Stimulated activated CD8-positive, alpha-beta memory T cell treated with anti-CD3 and anti-CD28 coated beads, Interleukin-7, amount 100 ng/mL, for 24 hours (primary cell): ENCODE measurements around the gene PPFIA1.
"Not testable (repeated sequence)": the region's sequence is repeated elsewhere in the genome, so short reads cannot be mapped to it uniquely, and the experiment has no call there.

Experiments used
- DNase-seq: peaks from one replicate; pipeline ENCODE4 v3.0.0-alpha.2; 2020; ENCODE audit warnings: low read depth

PPFIA1 gene

DNA sequence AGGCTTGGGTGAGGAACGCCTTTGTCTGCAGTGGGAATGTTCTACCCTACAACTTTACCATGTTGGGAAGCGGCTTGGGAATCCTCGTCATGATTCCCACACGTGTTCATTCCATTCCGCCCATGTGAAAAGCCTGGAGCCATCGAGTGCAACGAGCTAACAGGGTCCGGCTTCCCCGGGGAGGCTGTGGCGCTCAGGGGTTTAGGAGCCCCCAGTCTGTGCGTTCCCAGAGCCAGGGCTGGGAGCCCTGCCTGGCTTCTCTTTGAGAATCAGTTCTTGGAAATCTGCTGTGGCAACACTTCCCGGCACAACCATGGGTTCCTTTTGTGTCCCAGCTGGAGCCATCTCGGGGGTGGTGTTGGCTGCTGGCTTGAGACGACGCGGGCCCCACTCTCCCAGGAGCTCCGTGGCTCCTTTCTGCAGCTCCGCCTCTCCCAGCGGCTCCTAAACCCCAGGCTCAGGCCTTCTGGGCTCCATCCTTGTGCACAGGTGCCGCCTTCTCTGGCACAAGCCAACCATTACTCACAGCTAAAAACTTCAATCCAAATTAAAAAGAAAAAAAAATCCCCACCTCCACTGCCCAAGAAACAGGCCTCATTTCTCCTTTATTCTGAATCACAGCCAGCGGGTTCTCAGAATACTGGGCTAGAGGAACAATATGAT, 18.7 kb upstream of the PPFIA1 start:
- DNase-seq: no peak

DNA sequence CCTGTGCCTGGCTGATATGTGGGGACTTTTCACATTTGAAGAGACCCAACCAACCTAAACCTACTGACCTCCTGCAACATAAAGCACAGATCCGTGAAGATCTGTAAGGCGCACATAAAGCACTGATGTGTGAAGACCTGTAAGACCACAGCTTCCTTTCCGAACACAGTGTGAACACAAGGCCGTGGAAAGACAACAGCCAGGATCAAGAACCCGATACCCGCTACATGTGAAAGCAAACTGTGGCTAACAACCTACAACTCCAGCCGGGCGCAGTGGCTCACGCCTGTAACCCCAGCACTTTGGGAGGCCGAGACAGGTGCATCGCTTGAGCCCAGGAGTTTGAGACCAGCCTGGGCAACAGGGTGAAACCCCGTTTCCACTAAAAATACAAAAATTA, 17.6 kb upstream of the PPFIA1 start:
- DNase-seq: no peak

DNA sequence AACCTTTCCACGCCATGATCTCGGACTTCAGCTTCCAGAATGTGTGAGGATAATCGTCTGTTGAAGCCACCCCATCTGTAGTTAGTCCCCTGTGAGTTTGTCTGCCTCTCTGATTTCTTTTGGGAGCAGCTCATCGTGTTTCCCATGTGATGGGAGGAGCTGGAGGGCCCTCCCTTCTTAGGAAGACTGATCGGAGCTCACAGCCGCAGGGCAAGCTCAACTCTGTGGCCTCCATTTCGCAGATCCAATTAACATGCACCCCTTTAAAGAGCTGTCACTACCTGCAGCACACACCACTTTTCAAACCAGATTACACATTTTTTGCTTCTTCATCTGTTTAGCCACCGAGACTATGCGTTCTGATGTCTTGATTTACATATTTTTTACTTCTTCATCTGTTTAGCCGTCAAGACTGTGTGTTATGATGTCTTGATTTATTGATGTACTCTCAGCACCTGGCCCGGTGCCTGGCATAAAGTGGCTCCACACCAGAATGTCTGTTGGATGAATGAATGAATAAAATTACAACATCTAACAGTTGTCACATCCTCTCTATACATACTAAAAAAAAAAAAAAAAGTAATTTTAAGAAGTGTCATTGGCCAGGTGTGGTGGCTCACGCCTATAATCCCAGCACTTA, 14.9 kb upstream of the PPFIA1 start:
- DNase-seq: no peak

DNA sequence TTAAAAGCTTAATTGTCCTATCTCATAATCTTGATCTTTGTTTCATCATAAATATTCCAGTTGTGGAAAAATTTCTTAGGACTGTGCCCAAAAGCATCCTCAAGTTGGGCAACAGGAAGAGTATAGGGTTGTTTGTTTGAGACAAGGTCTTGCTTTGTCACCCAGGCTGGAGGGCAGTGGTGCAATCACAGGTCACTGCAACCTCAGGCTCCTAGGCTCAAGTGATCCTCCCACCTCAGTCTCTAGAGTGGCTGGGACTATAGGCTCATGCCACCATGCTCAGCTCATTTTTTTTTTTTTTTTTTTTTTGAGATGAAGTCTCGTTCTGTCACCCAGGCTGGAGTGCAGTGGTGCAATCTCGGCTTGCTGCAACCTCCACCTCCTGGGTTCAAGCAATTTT, 11.4 kb upstream of the PPFIA1 start:
- not testable (repeated sequence) for DNase-seq

DNA sequence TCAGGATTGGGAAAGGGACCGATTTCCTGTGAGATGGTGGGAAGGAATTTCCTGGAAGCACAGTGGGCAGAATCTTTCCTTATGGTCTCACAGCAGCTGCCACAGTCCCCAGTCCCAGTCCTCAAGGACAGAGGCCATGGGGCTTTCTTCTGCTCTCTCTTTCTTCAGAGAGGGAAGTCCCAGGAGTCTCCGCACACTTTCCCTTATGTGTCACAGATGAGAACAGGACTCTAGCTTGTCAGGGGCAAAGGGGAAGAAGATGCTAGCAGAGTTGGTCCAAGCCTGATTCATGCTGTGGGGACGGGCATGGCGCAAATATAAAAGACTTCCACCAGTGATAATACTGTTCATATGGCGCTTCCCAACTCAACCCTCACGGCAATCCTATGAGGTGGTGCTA, 7.5 kb upstream of the PPFIA1 start:
- DNase-seq: no peak

DNA sequence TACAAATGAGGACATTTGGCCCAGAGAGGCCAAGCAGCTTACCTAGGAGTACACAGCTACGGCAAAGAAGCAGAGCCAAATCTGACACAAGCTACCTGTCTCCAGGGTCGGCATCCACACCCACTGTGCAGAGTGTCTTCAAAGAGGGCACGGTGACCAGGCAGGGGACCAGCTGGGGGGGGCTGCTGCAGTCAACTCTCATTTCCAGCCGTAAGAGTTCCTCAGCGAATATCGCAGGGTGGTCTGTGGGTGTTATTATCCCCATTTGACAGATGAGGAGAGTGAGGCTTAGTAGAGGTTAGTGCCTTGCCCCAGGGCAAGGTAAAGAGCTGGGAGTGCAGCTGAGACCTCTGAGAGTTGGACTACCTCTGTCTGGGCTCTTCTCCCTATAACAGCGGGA, 7.1 kb upstream of the PPFIA1 start:
- no peak for DNase-seq

DNA sequence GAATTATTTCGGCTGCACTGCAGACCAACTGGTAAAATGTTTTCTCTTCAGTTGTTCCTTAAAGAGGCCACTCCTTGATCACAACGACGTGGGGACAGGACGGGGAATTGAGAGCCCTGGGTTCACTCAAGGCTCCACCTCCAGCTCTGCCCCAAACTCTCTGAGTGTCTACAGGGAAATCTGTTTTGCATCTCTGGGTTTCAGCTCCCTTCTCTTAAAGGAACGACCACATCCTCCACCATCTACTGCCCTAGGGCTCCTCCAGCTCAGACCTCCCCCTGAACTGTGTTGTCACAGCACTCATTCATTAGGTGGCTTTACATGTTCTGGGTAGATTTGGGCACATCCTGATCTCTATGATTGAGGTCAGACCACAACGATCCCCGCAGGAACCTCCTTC, 5.1 kb upstream of the PPFIA1 start:
- DNase-seq: no peak

DNA sequence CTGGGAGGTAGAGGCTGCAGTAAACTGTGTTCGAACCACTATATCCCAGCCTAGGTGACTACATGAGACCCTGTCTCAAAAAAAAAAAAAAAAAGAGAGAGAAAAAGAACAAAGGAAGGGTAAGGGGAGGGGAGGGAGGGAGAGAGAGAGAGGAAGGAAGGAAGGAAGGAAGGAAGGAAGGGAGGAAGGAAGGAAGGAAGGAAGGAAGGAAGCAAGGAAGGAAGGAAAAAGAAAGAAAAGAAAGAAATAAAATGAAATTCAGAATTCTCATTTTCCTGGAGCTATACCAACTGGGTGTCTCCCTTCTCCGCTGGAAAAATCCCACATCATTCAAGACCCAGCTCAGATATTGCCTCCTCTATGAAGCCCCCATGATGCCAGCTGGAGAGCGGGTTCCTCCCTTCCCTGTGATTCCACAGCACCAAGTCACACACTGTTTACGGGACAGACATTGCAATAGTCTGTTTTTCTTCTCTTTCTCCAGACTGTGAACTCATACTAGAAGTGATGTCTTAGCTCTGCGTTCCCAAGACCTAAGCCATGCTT, 3.0 kb upstream of the PPFIA1 start:
- no peak for DNase-seq

DNA sequence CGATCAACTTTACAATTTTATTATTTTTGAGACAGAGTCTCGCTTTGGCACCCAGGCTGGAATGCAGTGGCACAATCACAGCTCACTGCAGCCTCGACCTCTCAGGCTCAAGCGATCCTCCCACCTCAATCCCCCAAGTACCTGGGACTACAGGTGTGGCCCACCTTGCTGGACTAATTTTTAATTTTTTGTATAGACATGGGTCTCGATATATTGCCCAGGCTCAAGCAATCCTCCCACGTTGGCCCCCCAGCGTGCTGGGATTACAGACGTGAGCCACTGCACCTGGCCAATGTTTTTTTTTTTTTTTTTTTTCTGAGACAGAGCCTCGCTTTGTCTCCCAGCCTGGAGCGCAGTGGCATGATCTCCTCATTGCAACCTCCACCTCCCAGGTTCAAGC, 2.0 kb upstream of the PPFIA1 start:
- DNase-seq: no peak

DNA sequence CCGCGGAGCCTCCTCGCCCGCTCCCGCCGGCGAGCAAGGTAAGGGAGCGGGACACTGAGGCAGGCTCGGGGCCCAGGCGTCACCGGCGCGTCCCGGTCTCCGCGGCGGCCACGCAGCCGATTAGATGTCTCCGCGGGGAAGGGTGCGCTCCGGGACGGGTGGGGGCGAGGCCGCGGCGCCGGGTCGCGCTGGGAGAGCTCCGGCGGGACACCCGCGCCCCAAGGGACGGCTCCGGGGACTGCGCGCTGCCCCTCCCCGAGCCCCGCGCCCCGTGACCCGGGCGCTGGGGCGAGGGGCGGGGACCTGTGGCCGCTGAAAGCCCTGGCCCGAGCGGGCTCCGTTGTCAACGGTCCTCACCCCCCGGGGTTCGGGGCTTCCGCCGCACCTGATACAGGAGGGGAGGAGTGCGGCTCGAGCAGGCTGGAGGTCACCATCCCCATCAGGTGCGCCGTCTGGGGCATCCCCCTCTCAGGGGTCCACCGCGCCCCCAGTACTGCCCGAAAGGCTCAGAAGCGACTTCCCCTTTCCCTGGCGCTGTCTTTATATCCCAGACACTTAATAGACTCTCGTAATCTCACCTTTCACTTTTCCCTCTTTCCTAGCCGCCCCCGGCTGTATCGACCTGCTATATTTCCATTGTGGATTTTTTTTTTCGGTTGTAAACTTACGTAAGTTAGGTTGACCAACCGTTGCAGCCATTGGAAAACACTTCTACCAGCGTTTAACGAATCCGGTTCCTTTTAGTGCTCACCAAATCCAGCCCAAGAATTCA, 573 bp downstream of the PPFIA1 start:
- no peak for DNase-seq

DNA sequence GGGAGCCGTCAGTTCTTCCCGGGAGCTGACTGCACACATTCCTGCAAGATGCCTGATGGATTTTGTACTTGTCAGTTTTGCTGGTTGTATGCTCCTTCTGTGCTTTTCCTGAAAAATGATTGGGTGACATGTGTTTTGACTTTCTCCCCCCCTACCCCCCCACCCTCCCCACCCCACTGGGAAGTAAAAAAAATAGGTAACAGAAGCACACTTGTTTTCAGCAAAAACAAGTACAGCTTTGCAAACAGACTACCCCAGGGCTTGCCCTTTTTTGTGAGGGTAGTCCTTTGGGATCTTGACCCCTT, 1.1 kb downstream of the PPFIA1 start:
- no peak for DNase-seq

DNA sequence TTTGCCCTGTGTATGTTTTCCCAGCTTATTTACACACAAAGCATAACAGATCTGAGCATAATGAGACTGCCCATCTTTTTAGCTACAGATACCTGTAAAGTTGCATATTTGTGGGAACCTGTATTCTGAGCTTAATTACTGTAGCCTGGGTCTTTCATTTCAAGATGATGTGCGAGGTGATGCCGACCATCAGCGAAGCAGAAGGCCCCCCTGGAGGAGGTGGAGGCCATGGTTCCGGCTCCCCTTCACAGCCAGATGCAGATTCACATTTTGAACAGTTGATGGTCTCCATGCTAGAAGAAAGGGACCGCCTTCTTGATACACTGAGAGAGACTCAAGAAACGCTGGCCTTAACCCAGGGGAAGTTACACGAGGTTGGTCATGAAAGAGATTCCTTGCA, 1.5 kb downstream of the PPFIA1 start:
- no peak for DNase-seq

DNA sequence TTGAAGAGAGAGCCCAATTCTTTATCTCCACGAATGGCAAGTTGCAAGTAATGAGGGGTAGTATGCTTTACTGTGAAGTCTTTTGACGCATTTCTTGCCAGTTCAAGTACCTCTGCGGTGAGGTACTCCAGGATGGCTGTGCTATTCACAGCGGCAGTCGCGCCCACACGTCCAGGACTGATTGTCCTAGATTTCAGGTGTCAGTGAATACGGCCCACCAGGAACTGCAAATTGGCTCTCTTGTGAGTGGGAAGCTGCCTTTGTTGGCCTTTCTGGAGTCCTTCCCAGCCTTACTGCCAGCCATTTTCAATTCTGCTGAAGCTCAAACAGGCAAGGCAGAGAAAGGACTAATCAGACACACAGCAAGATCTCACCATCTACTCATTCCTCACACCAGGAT, 8.5 kb downstream of the PPFIA1 start:
- DNase-seq: no peak

DNA sequence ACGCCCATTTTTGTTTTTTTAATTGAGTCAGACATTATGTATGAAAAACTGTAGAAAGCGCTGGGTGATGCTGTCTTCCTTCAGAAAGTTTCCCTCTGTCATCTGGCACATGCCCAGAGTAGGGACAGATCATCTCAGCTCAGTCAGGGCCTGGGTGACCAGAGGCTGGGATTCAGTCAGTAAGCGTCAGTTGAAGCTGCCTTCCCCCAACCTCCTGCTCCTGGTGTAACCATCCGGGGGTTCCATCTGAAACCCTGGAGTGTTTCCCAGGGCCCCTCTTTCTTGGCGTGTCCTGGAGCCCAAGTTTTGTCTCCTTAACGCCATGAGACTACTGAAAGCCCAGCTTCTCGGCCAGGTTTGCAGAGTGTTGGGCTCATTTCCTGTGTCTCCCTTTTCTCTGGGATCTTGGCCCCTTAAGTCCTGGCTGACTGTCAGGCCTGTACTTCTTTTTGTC, 10.7 kb downstream of the PPFIA1 start:
- DNase-seq: no peak

DNA sequence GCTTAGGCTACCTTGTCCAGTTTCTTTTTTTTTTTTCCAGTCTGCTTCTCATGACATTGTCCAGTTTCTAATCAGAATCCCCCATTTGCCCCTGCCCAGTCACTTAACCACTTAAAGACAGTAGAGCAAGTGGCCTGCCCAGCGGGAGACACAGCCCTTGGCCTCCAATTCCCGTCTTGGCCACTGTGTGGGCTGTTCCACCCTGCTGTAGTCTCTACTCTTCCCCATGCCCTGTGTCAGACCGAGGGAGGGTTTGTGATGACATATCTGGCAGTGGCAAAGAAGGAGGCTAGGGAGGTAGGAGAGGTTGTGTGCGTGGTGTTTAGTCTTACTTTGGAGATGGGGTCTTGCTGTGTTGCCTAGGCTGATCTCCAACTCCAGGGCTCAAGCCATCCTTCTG, 11.5 kb downstream of the PPFIA1 start:
- no peak for DNase-seq

DNA sequence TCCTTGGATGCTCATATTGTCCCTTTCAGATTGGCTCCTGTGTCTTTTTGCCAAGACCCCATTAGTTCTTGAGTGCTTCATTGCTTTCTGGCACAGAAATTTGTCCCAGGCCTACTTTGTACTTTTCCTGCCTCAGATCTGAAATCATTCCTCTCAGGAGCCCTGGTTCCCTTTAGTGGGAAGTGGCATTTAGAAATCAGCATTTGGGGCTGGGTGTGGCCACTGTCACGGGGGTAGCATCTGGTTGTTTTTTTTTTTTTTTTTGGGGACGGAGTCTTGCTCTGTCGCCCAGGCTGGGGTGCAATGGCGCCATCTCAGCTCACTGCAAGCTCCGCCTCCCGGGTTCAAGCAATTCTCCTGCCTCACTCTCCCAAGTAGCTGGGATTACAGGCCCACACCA, 18.2 kb downstream of the PPFIA1 start:
- DNase-seq: no peak

DNA sequence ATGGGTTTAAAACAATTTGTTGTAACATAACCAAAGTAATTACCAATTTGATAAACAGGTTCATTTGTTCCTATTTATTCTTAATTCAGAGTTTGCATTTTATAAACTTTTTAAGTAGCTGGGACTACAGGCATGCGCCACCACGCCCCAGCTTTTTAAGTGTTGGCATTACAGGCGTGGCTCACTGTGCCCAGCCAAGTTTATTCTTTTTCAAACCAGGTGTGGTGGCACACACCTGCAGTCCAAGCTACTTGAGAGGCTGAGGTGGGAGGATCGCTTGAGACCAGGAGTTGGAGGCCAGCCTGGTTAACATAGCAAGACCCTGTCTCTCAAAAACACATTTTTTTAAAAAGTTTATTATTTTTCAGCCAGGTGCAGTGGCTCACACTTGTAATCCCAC, 19.1 kb downstream of the PPFIA1 start:
- no peak for DNase-seq

DNA sequence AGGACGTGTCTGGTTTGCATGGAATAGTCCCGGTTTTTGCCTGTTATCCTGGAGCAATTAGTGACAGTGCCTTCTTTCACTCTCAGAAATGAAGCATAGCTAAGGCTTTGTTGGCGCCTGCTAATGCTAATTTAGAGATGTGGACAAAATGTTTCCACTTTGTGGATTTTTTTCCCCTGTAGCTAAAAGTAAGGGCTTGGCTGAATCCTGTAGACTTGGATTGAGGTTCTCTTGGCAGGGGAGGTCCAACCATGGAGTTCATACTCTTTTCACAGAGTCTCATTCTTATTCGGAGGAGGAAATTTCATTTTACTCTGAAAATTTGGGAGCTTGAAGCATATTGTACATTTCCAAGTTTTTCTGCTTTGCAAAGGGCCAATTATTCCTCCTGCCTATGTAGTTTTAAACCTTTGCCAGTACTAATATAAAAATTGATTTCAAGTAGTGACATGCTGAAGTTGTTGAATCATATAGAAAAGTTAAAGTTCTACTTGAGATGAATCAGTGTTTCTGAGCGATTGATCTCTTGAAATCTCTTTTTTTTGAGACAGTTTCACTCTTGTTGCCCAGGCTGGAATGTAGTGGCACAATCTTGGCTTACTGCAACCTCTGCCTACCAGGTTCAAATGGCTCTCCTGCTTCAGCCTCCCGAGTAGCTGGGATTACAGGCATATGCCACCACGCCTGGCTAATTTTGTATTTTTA, 20.0 kb downstream of the PPFIA1 start:
- no peak for DNase-seq

DNA sequence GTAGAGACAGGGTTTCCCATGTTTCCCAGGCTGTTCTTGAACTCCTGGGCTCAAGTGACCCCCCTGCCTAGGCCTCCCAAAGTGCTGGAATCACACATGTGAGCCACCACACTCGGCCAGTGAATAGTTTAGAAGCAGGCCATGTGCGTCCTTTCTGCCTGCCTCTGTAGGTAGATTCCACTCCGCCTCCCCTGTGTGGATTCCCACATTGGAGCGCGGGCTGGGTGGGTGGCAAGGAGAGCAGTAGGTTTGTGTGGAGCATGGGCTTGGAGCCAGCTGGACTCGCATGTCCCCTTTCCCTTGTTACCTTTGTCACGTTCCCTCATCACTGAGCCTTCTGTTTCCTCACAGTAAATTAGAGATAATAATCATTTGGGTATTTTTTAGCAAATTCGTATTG, 21.7 kb downstream of the PPFIA1 start:
- no peak for DNase-seq

DNA sequence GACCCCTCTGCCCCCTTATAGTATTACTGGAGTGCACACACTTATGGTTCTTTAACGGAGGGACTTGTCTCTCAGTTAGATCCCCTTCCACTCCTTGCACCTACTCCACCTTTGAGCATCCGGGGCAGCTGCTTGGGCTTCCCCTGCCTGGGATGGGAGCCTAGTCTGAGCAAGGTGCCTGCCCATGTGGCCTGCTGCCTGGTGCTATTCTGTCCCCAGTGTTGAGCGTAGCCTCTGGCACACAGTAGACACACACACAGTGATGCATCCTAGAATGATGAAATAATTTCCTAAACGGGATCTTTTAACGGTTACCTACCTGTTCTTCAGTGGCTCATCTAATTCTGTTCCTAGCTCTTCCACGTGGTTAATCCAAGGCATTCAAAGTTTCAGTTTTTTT, 22.4 kb downstream of the PPFIA1 start:
- no peak for DNase-seq

DNA sequence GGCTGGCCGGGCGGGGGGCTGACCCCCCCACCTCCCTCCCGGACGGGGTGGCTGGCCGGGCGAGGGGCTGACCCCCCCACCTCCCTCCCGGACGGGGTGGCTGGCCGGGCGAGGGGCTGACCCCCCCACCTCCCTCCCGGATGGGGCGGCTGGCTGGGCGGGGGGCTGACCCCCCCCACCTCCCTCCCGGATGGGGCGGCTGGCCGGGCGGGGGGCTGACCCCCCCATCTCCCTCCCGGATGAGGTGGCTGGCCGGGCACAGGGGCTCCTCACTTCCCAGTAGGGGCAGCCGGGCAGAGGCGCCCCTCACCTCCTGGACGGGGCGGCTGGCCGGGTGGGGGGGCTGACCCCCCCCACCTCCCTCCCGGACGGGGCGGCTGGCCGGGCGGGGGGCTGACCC, 24.7 kb downstream of the PPFIA1 start:
- DNase-seq: not testable (repeated sequence)

DNA sequence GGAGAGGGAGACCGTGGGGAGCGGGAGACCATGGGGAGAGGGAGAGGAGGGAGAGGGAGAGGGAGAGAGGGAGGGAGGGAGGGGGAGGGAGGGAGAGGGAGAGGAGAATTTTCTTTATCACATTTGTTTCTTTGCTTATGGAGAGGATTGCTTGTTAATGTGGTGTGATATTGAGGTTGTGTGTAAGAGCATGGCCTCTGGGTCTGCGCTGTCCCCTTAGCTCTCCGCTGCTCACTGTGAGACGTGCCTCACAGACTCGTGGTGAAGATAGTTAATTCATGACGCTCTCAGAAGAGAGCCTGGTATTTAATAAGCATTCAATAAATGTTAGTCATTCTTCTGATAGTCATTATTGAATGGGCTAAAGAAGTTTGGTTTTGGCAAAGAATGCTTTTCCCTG, 26.2 kb downstream of the PPFIA1 start:
- DNase-seq: no peak

DNA sequence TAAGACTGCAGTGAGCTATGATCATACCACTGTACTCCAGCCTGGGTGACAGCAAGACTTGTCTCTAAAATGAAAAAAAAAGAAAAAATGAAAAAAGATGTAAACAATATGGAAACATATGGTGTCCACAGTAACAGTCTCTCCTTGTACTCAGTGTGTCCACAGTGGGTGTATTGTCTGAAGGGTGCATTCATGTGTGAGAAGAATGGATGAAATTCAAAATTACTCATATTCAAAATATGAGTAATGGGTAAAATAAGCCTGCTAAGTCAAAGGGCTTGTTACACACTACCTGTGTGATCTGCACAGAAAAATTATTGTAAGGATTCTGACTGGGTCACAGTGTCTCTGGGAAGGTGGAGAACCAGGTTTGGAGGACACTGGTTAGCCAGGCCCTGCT, 26.9 kb downstream of the PPFIA1 start:
- DNase-seq: no peak
